SKM-1 (cell line): ENCODE data around the gene FHIP1A.
A peak's percentile ranks its signal among the peaks of the same experiment; 100 is the strongest.
"Not testable (repeated sequence)": the region's sequence is repeated elsewhere in the genome, so short reads cannot be mapped to it uniquely, and the experiment has no call there.

Experiments used
- DNase-seq: peaks from one replicate; lab custom pipeline; 2025; ENCODE audit not compliant: unreplicated experiment; lab: John Stamatoyannopoulos, UW

FHIP1A gene

DNA sequence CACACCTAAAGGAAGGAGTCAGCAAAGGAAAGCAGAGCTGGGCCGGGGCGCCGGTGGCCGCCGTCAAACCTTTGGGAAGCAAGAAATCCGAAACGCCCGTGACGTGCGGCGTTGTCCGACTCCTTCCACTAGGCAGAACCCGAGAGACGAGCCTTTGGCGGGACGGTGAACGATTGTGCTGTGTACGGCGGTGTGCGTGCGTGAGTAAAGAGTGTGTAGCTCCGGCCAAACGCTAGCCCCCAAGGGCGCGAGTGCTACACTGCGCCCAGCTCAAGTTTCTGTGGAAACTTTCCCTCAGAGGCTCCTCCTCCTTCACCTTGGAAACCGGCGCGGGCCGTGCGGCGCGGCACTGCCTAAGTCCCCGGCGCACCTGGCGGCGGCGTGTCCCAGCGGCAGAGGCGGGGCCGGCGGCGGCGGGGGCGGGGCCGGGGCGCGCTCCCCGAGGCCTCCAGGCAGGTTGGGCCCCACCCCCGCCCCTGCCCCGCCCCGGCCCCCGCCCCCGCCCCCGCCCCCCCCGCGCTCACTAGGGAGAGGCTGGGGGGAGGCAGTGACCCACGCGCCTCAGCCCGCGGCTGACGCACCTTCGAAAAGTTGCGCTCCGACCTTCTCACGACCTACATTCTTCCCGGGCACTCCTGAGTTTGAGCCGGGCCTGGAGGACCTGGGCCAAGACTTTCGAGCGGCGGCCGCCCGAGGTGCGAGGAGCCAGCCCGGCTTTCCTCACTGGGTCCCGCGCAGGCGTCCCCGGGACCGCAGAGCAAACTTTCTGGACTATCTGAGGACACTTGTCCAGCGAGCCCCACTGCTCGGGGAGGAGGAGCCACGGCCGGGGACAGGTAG is at the start of gene FHIP1A:
TSS of gene FHIP1A (plus strand) at position 547 of the 840 bp plus-strand sequence. CDS start 157,084 bp downstream, outside the sequence.
- DNase-seq, result no peak

DNA sequence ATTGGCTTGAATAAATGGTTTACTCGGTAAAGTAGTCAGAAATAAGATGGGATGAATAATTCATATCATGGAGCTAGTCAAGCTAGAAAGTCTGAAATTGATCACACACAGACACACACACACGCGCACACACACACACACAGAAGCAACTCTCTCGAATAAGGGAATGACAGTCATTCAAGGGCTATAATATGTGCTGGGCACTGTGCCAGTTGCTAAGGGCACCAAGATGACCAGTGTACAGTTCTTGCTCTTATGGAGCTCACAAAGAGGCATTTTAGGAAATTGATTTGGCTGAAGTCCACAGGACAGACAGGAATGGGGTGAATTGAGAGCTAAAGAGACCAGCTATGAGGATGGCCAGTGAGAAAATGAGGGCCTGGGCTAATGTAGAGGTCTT is 49.4 kb upstream of the FHIP1A start:
- no peak for DNase-seq

DNA sequence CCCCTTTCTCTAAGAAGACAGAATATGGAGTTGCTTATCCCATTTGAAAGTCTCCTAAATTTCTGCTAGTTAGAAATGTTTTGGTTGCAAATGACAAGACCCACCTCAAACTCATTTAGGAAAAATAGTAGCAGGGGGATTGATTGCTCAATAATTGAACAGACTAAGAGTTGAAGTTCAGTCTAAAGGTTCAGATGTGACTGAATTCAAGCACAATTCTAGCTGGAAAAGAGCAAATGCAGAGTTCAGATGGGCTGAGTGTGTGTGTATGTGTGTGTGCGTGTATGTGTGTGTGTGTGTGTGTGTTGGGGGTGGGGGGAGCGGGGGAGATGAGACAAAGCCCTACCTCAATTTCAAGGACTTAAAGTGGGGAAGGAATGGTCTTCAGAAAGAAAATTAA is 47.9 kb upstream of the FHIP1A start:
- DNase-seq, result no peak

DNA sequence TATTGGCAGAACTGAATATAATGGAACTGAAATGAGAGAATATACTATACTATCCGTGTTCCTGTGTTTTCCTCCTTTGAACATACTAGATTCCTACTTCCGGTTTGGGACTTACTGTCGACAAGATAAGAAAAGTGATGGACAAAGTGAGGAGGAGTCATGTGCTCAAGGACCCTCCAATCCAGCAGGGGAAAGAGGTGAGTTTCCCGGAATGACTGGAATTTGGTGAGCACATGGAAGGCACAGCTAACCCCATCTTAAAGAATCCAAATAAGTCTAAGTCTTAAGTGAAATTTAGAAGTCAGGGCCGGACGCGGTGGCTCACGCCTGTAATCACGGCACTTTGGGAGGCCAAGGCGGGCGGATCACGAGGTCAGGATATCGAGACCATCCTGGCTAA is 47.0 kb upstream of the FHIP1A start:
- DNase-seq, result no peak

DNA sequence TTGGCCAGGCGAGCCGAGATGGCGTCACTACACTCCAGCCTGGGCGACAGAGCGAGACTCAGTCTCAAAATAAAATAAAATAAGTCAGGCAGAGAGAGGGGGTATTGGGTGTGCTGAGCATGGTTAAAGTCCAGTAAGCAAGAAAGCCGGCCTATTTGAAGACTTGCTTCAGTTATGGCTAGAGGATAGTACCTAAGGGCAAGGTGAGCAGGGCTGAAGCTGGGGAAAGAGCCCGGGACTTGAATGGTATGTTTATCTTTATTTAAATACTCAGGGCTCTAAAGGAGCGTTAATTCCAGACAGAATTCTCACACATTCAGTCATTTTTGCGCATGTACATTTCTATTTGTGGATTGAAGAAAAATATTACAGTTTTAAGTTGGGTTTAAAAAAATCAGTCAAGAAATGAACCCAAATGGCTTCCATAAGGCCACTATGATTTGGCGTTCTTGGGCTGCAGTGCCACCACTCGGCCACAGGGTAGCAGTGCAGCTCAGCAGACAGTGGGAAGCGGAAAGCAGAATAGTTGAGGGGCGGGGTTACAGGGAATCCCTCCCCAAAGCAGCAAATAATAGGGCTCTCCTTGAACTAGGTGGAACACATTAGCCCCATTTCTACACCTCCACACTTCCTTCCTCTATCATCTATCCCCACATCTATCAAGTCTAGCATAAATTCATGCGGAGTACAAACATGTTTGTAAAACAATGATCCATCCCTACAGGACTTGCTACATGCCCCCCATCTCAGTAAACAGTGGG is 46.4 kb upstream of the FHIP1A start:
- DNase-seq, result peak; percentile 70

DNA sequence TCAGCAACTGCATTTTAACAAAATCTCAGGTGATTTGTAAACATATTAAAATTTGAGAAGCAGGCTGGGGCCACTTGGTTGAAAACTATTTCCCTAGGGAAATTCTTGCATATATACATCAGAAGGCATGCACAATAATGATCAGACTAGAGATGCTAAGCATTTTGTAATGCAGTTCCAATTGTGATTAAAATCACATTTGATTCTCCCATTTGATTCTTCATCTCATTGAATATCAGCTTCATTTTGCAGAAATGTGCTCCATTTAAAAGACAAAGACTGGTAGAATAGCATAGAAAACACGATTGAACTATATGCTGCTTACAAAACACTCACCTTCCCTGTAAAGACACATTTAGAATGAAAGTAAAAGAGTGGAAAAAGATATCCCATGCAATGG is 32.4 kb upstream of the FHIP1A start:
- no peak for DNase-seq

DNA sequence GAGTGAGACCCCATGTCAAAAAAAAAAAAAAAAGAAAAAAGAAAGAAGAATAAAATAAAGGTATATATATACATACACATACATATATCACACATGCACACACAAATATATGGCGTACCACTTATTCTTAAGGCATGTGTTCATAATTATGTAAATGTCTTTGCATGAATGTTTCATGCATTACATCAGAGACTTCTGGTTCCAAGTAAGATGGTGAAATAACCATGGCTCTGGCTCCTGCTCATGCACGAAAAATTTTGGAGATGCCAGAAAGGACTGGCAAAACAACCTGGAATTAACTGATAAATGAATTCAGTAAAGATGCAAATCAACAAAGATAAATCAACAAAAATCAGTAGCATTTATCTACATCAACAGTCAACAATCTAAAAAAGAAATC is 19.7 kb upstream of the FHIP1A start:
- DNase-seq, result no peak

DNA sequence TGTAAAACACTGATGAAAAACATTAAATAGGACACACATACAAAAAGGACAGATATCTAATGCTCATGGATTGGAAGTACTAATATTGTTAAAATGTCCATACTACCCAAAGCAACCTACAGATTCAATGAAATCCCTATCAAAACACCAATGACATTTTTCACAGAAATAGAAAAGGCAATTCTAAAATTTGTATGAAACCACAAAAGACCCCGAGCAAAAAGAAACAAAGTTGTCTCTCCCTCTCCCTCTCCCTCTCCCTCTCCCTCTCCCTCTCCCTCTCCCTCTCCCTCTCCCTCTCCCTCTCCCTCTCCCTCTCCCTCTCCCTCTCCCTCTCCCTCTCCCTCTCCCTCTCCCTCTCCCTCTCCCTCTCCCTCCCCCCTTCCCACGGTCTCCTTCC is 19.2 kb upstream of the FHIP1A start:
- not testable (repeated sequence) for DNase-seq

DNA sequence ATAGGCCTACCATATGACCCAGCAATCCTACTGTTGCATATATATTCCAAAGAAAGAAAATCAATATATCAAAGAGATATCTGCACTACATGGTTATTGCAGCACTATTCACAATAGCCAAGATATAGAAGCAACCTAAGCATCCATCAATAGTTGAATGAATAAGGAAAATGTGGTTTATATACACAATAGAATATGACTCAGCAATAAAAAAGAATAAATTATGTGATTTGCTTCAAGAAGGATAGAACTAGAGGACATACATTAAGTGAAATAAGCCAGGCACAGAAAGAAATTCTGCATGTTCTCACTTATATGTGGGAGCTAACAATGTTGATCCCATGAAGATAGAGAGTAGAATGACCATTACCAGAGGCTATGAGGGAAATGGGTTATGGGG is 13.1 kb upstream of the FHIP1A start:
- DNase-seq, result no peak

DNA sequence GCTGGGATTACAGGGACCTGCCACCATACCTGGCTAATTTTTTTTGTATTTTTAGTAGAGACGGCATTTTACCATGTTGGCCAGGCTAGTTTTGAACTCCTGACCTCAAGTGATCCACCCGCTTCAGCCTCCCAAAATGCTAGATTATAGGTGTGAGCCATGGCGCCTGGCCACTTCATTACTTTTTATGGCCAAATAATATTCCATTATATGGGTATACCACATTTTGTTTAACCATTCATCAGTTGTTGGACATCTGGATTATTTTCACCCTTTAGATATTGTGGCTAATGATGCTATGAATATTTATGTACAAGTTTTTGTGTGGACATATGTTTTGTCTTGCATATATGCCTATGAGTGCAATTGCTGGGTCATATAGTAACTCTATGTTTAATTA is 8.6 kb upstream of the FHIP1A start:
- no peak for DNase-seq

DNA sequence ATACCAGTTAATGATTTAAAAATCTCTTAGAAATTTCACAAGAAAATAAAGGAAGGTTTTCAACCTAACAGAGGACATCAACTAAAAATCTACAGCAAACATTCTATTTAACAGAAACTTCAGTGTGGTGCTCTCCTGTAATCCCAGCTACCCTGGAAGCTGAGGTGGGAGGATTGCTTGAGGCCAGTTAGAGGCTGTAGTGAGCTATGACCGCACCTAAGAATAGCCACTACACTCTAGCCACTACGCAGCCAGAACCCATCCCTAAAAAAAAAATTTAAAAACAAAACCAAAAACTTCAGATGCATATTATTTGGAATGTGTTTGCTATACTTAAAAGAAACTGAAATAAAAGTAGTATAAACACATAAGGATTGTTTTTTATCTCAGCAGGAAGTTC is 7.2 kb upstream of the FHIP1A start:
- no peak for DNase-seq

DNA sequence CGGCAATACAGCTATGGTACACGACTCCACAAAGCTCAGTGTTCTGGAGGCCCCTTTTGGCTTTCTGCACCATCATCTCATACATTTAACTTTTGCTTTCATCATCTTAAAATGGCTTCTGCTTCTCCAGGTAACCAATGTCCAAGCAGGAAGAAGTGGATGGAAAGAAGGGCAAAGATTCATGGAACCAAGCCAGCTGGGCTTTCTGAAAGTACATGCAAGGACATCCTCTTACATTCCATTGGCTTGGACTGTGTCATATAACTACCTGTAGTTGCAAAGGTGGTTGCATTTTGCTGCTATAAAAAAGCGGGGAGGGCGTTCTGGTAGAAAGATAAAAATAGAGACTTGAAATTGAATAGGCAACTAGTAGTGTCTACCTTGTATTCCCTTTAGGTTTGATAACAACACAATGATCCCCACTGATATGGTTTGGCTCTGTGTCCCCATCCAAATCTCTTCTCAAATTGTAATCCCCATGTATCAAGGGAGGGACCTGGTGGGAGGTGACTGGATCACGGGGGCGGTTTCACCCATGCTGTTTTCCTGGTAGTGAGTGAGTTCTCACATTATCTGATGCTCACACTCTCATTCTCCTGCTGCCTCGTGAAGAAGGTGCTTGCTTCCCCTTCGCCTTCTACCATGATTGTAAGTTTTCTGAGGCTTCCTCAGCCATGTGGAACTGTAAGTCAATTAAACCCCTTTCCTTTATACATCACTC is 6.7 kb upstream of the FHIP1A start:
- DNase-seq, result no peak

DNA sequence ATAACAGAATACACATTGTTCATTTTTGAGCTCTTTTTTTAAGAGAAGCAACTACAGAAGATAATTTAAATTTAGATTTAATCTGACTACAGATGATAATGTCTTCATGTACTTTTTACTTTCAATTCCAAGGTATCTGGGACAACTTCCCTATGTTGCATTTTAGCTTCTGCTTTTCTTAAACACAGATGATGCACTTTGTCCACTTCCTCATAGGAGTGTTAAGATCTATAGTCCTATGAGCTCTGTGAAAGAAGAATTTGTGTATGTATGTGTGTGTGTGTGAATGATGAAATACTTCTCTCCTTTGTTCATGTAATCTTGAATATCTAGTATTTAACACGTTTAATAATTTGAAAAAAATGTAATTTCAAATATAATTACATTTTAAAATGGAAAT is 5.3 kb upstream of the FHIP1A start:
- DNase-seq, result peak; percentile 95

DNA sequence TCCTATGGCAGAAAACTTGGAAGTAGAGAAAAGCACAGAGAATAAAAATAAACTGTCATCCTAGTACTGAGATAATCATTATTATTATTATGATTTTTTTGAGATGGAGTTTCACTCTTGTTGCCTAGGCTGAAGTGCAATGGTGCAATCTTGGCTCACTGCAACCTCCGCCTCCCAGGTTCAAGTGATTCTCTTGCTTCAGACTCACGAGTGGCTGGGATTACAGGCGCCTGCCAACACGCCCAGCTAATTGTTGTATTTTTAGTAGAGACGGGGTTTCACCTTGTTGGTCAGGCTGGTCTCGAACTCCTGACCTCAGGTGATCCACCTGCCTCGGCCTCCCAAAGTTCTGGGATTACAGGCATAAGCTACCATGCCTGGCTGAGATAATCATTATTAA is 4.2 kb upstream of the FHIP1A start:
- DNase-seq, result not testable (repeated sequence)

DNA sequence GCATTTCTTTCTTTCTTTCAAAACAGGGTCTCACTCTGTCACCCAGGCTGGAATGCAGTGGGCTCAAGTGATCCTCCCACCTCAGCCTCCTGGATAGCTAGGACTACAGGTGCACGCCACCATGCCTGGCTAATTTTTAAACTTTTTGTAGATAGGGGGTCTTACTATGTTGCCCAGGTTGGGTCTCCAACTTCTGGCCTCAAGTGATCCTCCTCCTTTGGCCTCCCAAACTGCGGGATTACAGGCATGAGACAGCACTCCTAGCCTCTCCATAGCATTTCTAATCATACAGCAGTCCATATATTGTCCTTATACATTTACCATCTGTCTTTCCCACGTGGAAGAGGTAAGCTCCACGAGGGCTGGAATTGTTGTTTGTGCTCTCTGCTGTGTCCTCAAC is 2.0 kb upstream of the FHIP1A start:
- no peak for DNase-seq

DNA sequence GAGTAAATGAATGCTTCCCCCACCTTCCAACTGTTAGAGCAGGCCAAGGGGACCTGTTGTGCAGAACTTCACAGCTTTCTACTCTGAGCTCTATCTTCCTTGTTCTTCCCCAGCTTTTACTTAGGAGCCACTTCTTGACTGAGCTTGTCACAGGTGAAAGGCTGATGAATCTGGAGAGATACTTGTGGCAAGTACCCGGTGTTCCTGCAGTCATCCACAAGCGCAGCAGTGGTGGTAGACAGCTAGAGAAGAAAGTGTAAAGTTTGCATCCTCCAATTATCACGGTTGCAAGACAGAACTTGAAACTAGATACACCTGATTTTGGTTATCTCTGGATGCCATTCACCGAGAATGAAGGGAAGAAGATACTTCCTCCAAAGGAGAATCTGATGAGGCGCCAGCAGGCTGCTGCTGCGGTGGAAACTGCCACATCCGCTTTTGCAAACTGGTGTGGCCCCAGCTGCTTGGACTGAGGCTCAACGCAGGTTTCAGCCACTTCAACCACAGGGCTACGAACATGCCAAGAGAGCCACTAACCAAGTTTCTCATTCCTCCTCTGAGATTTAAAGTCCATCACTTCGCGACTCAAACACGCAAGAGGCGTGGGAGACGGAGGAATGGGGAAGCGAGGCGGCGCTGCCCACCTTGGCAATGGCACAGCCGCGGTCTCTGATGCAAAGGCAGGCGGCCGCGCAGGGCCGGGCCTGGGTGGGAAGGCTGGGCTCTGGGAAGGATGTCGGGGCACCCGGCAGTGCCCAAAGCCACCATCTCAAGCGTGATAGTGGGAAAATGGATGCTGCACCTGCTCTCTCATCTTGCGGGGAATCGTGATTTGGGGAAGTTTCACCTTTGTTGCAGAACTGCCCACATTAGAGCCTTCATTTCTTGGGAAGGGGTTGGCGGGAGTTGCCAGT is 1.3 kb upstream of the FHIP1A start:
- peak; percentile 90 for DNase-seq

DNA sequence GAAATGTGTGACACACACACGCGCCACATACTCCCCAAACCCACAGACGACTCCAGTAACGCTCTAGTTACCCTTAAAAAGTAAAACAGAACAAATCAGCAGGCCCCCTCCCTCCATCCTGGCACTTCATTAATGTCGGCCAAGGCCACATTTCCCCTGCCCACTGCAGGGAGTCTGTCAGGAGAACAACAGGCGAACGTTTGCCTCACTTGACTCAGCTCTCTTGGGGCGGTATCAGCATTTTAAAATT is 671 bp upstream of the FHIP1A start:
- DNase-seq, result no peak

DNA sequence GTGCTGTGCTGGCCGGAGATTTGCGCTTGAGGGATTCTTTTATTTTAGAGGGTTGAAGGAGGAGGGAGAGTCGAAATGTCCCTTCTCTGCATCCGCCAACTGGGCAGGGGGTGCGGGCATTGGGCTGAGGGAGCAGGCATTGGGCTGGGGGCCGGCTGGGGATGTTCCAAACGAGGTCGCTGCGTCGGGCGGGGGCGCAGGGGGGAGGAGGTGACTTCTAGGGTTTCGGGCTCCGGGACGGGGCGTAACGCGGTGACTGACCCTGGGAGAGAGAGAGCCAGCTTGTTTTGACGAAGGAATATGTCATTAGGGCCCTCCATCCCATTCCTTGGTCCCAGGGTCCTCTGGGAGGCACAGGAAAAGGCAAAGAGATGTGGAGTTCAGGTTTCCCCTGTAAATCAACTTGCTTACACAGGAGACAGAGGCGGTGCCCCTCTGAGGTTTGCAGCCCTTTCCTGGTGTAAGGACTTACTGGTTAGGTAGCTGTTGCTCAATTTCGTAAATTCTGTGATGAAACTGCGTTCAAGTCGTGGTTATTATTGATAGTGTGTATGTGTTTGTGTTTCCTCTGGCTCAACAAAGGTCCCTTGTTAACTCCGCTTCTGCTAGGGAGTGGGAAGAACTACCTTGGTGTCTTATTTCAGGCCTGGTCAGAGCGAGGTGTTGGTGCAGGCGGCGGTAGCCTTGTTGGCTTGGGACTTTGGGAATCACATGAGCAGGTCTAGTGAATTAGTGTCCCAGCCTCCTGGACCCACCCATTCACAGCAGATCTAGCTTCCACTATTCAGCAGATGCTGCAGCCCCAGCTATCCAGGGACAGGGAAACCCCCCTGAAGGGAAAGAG is 716 bp downstream of the FHIP1A start:
- DNase-seq, result no peak

DNA sequence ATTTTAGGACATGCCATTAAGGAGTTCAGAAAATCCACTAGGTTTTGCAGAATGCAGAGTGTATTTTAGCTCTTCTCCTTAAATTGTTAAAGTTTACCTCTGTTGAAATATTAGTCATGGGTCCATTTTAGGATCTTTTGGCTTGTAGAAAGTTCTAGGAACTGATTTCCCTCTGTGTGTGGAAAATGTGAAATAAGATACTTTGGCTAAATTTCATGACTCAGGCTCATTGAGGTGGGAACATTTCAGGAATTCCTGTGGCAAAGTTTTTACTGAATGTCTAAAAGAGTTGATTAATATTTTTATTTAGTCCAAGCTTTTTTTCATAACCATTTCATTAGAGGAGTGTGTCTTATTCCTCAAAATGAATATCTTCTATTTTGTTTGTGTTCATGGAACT is 7.0 kb downstream of the FHIP1A start:
- DNase-seq, result no peak

DNA sequence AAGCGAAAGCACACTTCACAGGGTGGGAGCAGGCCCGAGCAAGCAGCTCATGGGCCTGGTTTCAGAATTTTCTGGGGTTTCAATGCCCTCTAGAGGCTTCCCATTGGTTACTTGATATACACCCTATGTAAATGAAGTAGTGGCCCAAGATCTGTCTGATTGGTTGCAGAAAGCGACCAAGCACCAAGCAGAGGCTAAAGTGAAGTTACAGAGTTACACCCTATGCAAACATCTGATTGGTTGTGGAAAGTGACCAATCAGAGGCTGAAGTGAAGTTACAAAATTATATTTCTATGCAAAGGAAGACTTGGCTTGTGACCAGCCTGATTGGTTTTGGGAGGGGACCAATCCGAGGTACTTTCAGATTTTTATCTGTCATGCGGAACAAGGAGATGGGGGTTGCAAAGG is 8.2 kb downstream of the FHIP1A start:
- DNase-seq, result no peak
